ENCODE results near the gene CATSPER4. TPM values are rescaled to one million over a fixed set of nuclear protein-coding genes. Genes with fewer than 3 reads are reported as not detected.

Gene CATSPER4
- total and polyA plus RNA-seq, 2 of the 13 experiments (the other 11 are each of a cell fraction or from before 2014, with no cell fraction given) = not detected

- TF ChIP-seq HOXA5 (CRISPR knock-in tag; IDR thresholded peaks at IDR 0.05) (no peak), MTF1 (CRISPR knock-in tag; IDR thresholded peaks at IDR 0.05) (no peak), ZNF816 (CRISPR knock-in tag; IDR thresholded peaks at IDR 0.05; ENCODE audit: borderline replicate concordance) (no peak), ZBTB8A (CRISPR knock-in tag; IDR thresholded peaks at IDR 0.05; ENCODE audit: borderline replicate concordance, low read depth) (no peak), MEF2D (CRISPR knock-in tag; IDR thresholded peaks at IDR 0.05) (peak; percentile 28; the same call in 1 of the 2 replicates), HCFC1 (IDR thresholded peaks at IDR 0.05; ENCODE audit: low read depth, low read length) (no peak), ATF2 (CRISPR knock-in tag; IDR thresholded peaks at IDR 0.05) (peak; percentile 22; the same call in 1 of the 2 replicates), ZNF75D (CRISPR knock-in tag; IDR thresholded peaks at IDR 0.05; ENCODE audit: borderline replicate concordance) (no peak), ZNF225 (CRISPR knock-in tag; IDR thresholded peaks at IDR 0.05) (peak; percentile 11; the same call in 1 of the 2 replicates), DRAP1 (CRISPR knock-in tag; IDR thresholded peaks at IDR 0.05) (peak; percentile 84), SPEN (CRISPR knock-in tag; IDR thresholded peaks at IDR 0.05; ENCODE audit: low read depth) (peak; percentile 77), SMYD3 (CRISPR knock-in tag; IDR thresholded peaks at IDR 0.05) (0 out of 2 replicates have a peak, but pooled peaks have one; percentile 48), YY1 (IDR thresholded peaks at IDR 0.05; ENCODE audit: insufficient read depth, insufficient replicate concordance, low read depth, low read length) (peak; percentile 57), FIP1L1 (IDR thresholded peaks at IDR 0.05; ENCODE audit: borderline replicate concordance, insufficient read depth, low read depth, low read length) (no peak), SRSF9 (IDR thresholded peaks at IDR 0.05; ENCODE audit: borderline replicate concordance, insufficient read depth, low read depth, low read length, poor library complexity, severe bottlenecking) (no peak), AGO1 (IDR thresholded peaks at IDR 0.05; ENCODE audit: low read depth, low read length, poor library complexity, severe bottlenecking) (peak; percentile 67), ZNF235 (CRISPR knock-in tag; IDR thresholded peaks at IDR 0.05; ENCODE audit: borderline replicate concordance) (peak; percentile 70; the same call in 1 of the 2 replicates), RCOR2 (CRISPR knock-in tag; IDR thresholded peaks at IDR 0.05) (no peak), FOSL2 (CRISPR knock-in tag; IDR thresholded peaks at IDR 0.05) (peak; percentile 44; the same call in 1 of the 2 replicates), ZNF256 (CRISPR knock-in tag; conservative IDR thresholded peaks at IDR 0.05) (no peak), XRCC5 (optimal IDR thresholded peaks at IDR 0.05; ENCODE audit: low read length) (peak; percentile 96), ZNF564 (CRISPR knock-in tag; IDR thresholded peaks at IDR 0.05) (peak; percentile 58), ARID5B (CRISPR knock-in tag; IDR thresholded peaks at IDR 0.05) (peak; percentile 28)
Measured at GRCh38 chr1:26233903-26234643, 43.7 kb downstream of the CATSPER4 start, which contains the start of gene CEP85 (continued).
